Muscle layer of duodenum (tissue), 2 donors: ENCODE results near the gene GLIS2.
A peak's percentile ranks its signal among the peaks of the same experiment; 100 is the strongest.

ENCODE experiments used
- H3K27ac ChIP-seq: one replicate; pipeline ENCODE4 v1.7.0; 2013; ENCODE audit warnings: mild to moderate bottlenecking, low read length
- H3K27me3 ChIP-seq: one replicate; pipeline ENCODE4 v1.7.0; 2013; ENCODE audit warnings: low read depth, mild to moderate bottlenecking, control low read depth, low read length
- H3K36me3 ChIP-seq, 2 donors: one replicate each; pipeline ENCODE4 v1.7.0; 2013; ENCODE audit warnings: low read length in 2 of 2, control low read depth in 1 of 2, mild to moderate bottlenecking in 1 of 2; ENCODE audit not compliant: insufficient read depth in 2 of 2, control insufficient read depth in 1 of 2
- H3K4me1 ChIP-seq, 2 donors: one replicate each; pipeline ENCODE4 v1.7.0; 2013; ENCODE audit warnings: low read length in 2 of 2, mild to moderate bottlenecking in 2 of 2, control low read depth in 1 of 2, moderate library complexity in 1 of 2; ENCODE audit not compliant: insufficient read depth in 2 of 2, control insufficient read depth in 1 of 2
- H3K4me3 ChIP-seq, 2 donors: one replicate each; pipeline ENCODE4 v1.7.0; 2013; ENCODE audit warnings: low read length in 2 of 2, low read depth in 1 of 2, mild to moderate bottlenecking in 1 of 2
- H3K9me3 ChIP-seq, 2 donors: one replicate each; pipeline ENCODE4 v1.7.0; 2013; ENCODE audit warnings: low read length in 2 of 2, control low read depth in 1 of 2, mild to moderate bottlenecking in 1 of 2; ENCODE audit not compliant: control insufficient read depth in 1 of 2
- donor health status: healthy.

GLIS2 gene

DNA sequence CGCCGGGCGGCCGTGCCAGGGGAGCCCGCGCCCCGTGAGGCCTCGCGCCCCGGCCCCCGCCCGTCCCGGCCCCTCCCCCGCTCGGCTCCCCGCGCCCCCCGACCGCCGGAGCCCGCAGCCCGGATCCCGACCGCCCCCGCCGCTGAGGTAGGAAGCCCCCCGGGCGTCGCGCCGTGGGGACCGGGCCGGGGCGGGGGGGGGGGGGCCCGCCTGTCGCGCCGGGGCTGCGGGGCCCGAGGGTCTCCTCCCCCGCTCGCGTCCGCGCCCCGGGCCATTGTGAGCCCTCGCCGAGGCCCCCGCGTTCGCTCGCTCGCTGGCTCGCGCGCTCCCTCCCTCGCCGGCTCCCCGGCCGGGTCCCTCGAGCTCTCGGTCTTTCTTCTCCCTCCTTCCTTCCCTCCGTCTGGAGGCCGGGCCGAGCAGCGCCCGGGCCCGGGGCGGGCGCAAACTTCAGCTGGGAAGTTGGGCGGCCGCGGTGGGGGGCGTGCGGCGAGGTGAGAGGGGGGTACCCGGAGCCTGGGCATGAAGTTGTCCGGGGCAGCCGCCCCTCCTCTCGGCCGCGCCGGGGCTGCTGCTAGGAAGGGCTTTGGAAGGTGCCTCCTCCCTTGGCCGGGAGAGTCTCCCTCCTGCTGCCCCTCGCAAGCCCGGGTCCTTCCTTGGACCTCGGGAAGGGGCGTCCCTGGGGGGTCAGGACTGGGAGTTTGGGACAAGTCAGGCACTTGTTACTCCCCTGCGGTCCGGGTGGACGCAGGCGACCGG is 419 bp downstream of the GLIS2 start:
- Histone ChIP-seq H3K36me3 (no peaks in the 10 kb centered on the region), H3K4me1 (peaks cover 0 to 39% of the 10 kb centered on the region in 2 donors), H3K4me3 (peak overlapping the region; percentile 57 to 80), H3K9me3 (no peaks in the 10 kb centered on the region), H3K27ac (no peak overlapping the region), H3K27me3 (peaks cover 5% of the 10 kb centered on the region)

- Histone ChIP-seq H3K36me3 (no peaks in the 10 kb centered on the region), H3K9me3 (no peaks in the 10 kb centered on the region), H3K27me3 (peaks cover 5% of the 10 kb centered on the region), H3K4me3 (peak overlapping the region; percentile 57 to 80), H3K4me1 (peaks cover 0 to 39% of the 10 kb centered on the region in 2 donors), H3K27ac (peak overlapping the region; percentile 8)
Measured at GRCh38 chr16:4316864-4317531, 1.1 kb downstream of the GLIS2 start.

DNA sequence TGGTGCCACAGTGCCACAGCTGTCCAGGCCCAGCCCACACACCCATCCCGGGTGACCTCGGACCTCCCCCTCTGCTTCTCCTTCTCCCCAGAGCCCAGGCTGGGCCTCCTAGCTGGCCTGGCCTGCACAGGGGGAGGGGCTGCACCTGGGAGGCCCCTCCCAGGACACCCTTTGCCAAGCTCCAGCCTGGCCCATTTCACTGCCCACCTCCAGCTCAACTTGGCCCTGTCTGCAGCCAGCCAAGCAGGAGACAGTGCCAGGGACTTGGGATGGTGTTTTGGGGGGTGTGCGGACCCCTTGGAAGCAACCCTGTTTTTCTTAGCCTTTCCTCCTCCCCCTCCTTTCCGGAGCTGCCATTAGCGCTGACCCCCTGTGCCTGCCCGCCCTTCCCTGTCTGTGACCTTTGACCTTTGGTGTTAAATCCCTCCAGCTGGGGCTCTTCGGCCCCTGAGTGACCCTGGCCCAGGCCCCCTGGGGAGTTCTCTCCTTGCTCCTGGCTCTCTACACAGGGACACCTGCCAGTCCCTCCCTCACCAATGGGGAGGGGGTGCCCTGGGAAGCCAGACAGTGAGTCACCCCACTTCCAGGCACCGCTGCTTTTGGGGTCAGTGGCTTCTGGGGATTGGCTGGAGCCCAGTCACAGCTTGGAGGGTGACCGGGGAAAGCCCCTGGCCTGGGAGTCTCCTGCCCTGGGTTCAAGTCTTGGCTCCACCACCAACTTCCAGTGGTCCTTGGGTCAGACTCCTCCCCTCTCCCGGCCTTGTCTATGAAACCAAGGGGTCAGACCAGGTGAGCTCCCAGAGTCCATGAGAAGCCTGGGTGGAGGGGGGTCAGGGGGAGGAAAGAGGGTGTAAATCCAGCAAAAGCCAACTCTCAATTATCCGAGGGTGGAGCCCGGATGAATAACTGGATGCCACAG is 1.9 kb downstream of the GLIS2 start:
- peak overlapping the region in 1 of 2 donors; percentile 80 for H3K4me3 ChIP-seq
- no peak overlapping the region for H3K27ac ChIP-seq
- H3K36me3 ChIP-seq, result no peaks in the 10 kb centered on the region
- H3K4me1 ChIP-seq, result peaks cover 0 to 46% of the 10 kb centered on the region in 2 donors
- H3K9me3 ChIP-seq, result no peaks in the 10 kb centered on the region
- peaks cover 5% of the 10 kb centered on the region for H3K27me3 ChIP-seq

GRCh38 chr16:4318451-4318910 is 2.6 kb downstream of the GLIS2 start:
- peak overlapping the region in 1 of 2 donors; percentile 19 for H3K4me3 ChIP-seq
- peaks cover 0 to 52% of the 10 kb centered on the region in 2 donors for H3K4me1 ChIP-seq
- H3K27ac ChIP-seq, result no peak overlapping the region

GRCh38 chr16:4318967-4319366 is 3.1 kb downstream of the GLIS2 start:
- no peak overlapping the region for H3K4me3 ChIP-seq
- H3K4me1 ChIP-seq, result peaks cover 0 to 53% of the 10 kb centered on the region in 2 donors
- H3K27me3 ChIP-seq, result peaks cover 5% of the 10 kb centered on the region
- no peaks in the 10 kb centered on the region for H3K9me3 ChIP-seq
- H3K36me3 ChIP-seq, result no peaks in the 10 kb centered on the region
- no peak overlapping the region for H3K27ac ChIP-seq

More at GRCh38 chr16:4318451-4318910, 2.6 kb downstream of the GLIS2 start:
- Histone ChIP-seq H3K36me3 (no peaks in the 10 kb centered on the region), H3K9me3 (no peaks in the 10 kb centered on the region), H3K27me3 (peaks cover 5% of the 10 kb centered on the region)

- Histone ChIP-seq H3K27me3 (no peaks in the 10 kb centered on the region), H3K4me3 (peak overlapping the region in 1 of 2 donors; percentile 17), H3K4me1 (peaks cover 4 to 59% of the 10 kb centered on the region in 2 donors)
Measured at GRCh38 chr16:4319454-4320421, 3.9 kb downstream of the GLIS2 start.

DNA sequence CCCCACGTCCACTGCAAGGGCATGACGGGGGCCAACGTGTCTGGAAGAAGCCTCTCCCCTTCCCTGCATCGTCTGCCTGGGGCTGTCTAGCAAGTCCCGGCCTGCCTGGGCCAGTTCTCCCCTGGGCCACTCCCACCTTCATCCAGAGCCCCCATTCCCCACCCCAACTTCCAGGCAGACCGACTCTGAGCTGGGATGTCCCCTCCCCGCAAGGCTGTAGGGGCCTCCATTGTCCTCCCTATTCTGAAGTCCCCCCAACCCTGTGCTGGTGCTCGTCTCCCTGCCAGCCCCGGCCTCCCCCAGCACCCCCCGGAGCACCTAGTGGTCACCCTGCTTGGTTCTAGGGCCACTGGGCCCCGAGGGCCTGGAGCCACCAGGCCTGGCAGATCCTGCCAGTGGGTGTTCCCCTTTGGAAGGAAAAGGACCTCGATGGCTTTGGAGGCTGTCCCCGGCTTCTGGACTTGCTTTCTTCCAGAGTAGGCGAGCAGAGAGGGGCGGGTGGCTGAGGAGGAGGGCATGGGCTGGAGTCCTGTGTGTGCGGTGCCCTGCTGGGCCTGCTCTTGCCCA is 4.8 kb downstream of the GLIS2 start:
- H3K9me3 ChIP-seq, result no peaks in the 10 kb centered on the region
- no peaks in the 10 kb centered on the region for H3K36me3 ChIP-seq
- peaks cover 4 to 68% of the 10 kb centered on the region in 2 donors for H3K4me1 ChIP-seq
- peak overlapping the region in 1 of 2 donors; percentile 17 for H3K4me3 ChIP-seq
- no peaks in the 10 kb centered on the region for H3K27me3 ChIP-seq
- no peak overlapping the region for H3K27ac ChIP-seq

More at GRCh38 chr16:4319454-4320421, 3.9 kb downstream of the GLIS2 start:
- no peaks in the 10 kb centered on the region for H3K36me3 ChIP-seq
- H3K27ac ChIP-seq, result no peak overlapping the region
- H3K9me3 ChIP-seq, result no peaks in the 10 kb centered on the region

GRCh38 chr16:4321286-4322120 is 5.6 kb downstream of the GLIS2 start:
- H3K27me3 ChIP-seq, result no peaks in the 10 kb centered on the region
- peaks cover 4 to 71% of the 10 kb centered on the region in 2 donors for H3K4me1 ChIP-seq
- no peaks in the 10 kb centered on the region for H3K36me3 ChIP-seq
- no peak overlapping the region for H3K4me3 ChIP-seq
- H3K9me3 ChIP-seq, result no peaks in the 10 kb centered on the region
- no peak overlapping the region for H3K27ac ChIP-seq

DNA sequence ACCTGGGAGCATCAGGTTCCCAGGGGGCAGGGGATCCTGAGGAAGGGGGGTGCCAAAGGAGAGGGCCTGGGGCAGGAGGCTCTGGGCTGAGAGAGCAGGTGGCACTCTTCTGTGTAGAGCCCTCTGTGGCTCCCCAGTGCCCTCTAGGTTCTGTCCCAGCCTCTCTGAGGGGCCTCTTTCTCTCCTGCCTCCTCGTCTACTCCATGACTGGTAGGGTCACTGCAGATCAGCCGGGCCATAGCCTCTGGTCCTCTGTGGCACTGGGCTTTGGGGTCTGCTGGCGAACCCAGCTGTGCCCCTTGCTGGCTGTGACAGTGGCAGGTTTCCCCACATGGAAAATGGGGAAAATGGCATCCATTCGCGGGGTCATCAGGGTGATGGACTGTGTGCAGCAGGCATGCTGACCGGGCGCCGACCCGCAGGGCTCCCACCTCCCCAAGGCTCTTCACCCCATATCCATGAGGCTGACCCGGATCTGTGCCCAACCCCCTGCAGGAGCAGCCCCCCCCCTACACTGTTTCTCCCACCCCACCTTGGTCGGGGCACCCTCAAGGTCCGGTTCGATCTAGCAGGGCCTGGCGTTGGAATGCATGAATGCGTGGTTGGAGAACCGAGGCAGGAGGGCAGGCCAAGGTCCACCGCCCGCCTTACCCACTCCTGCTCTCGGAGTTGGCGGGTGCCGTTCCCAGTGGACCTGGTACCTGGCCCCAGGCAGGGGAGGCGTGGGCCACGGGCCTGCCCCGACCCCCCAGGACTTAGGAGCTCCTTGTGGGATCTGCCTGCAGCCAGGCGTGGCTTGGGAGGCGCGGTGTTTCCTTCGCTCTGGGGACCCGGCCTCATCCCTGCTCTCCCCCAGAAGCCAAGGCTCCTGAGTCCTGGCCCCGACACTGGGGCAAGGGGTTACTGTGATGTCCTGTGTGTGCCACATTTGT is 6.5 kb downstream of the GLIS2 start:
- Histone ChIP-seq H3K27ac (no peak overlapping the region), H3K4me3 (no peak overlapping the region), H3K36me3 (no peaks in the 10 kb centered on the region), H3K9me3 (no peaks in the 10 kb centered on the region), H3K4me1 (peaks cover 4 to 69% of the 10 kb centered on the region in 2 donors), H3K27me3 (no peaks in the 10 kb centered on the region)
